GM12878 (cell line): ENCODE data around the gene DAGLA. TPM values are rescaled to one million over a fixed set of nuclear protein-coding genes. Genes with fewer than 3 reads are reported as not detected.

Experiments used
- ATAC-seq: fragments of 200-7000 bp; cut with Tn5 transposase; 3 replicates; pipeline ENCODE4 v1.9.1; 2020; ENCODE audit warnings: mild to moderate bottlenecking, moderate library complexity
- BruUV-seq: library from RNA; stranded (reverse); fragments of 400-500 nt; replicated peaks from 2 replicates; lab custom pipeline; 2021; lab: Mats Ljungman, UMichigan
- CTCF ChIA-PET: fragments of 300-600 bp; sonication (Branson Sonifier 250); formaldehyde crosslinking; extraction: SDS; loops from one replicate; lab custom pipeline; 2021; ENCODE audit warnings: inconsistent platforms; lab: Yijun Ruan, JAX
- POLR2A ChIA-PET: fragments of 350-600 bp; formaldehyde crosslinking; extraction: SDS; loops from one replicate; lab custom pipeline; 2021; ENCODE audit warnings: inconsistent platforms; lab: Charles Lee
- RAD21 ChIA-PET: fragments of 300-600 bp; sonication (Branson Sonifier 250); formaldehyde crosslinking; loops from one replicate; lab custom pipeline; 2023; ENCODE audit warnings: antibody characterized with exemption; ENCODE audit not compliant: unreplicated experiment; lab: Charles Lee
- SMC1A ChIA-PET: fragments of 300-600 bp; sonication (Branson Sonifier 250); formaldehyde crosslinking; loops from one replicate; lab custom pipeline; 2023; ENCODE audit not compliant: unreplicated experiment, uncharacterized antibody; lab: Charles Lee
- DNase-seq: peaks from one replicate; pipeline ENCODE4 v3.0.0-alpha.2; 2011; ENCODE audit warnings: low read depth, low spot score
- FAIRE-seq: peaks from 3 replicates; lab custom pipeline; 2011; peaks lifted over from hg19 to GRCh38; lab: Jason Lieb, UNC
- H2AFZ ChIP-seq: 2 replicates; pipeline ENCODE4 v1.6.0; 2011; ENCODE audit warnings: low read depth, low read length, control low read depth; ENCODE audit not compliant: control insufficient read depth
- H3K27ac ChIP-seq: 2 replicates; pipeline ENCODE4 v1.5.1; 2011; ENCODE audit warnings: control low read depth; ENCODE audit not compliant: control insufficient read depth, insufficient read depth
- H3K27me3 ChIP-seq, 2 experiments: replicated peaks in 1 of 2; 2 replicates each; pipeline versions ENCODE4 v1.6.0 to v1.6.1; 2011; ENCODE audit warnings: low read length in 1 of 2; ENCODE audit not compliant: control insufficient read depth in 2 of 2, insufficient read depth in 2 of 2
- H3K36me3 ChIP-seq, 2 experiments: 2 replicates each; pipeline ENCODE4 v1.5.1; 2011; ENCODE audit warnings: low read length in 1 of 2; ENCODE audit not compliant: control insufficient read depth in 2 of 2, insufficient read depth in 2 of 2
- H3K4me1 ChIP-seq: 2 replicates; pipeline ENCODE4 v1.6.1; 2011; ENCODE audit warnings: mild to moderate bottlenecking, low read length, moderate library complexity, mixed read lengths; ENCODE audit not compliant: control insufficient read depth, insufficient read depth
- H3K4me2 ChIP-seq: 2 replicates; pipeline ENCODE4 v1.6.0; 2011; ENCODE audit warnings: control low read depth; ENCODE audit not compliant: control insufficient read depth, insufficient read depth
- H3K4me3 ChIP-seq: fragments of 200-600 bp; sonication (generic); 2 replicates; pipeline ENCODE4 v1.5.1; 2016
- H3K79me2 ChIP-seq: 2 replicates; pipeline ENCODE4 v1.6.0; 2011; ENCODE audit warnings: low read length; ENCODE audit not compliant: control insufficient read depth, insufficient read depth
- H3K9ac ChIP-seq: 2 replicates; pipeline ENCODE4 v1.8.0; 2011; ENCODE audit warnings: low read length, control low read depth, mixed read lengths; ENCODE audit not compliant: control insufficient read depth, insufficient read depth
- H3K9me3 ChIP-seq: replicated peaks from 3 replicates; pipeline ENCODE4 v1.5.1; 2011; ENCODE audit warnings: mild to moderate bottlenecking, low read length; ENCODE audit not compliant: control insufficient read depth, insufficient read depth
- H4K20me1 ChIP-seq: 2 replicates; pipeline ENCODE4 v1.6.0; 2011; ENCODE audit not compliant: control insufficient read depth, insufficient read depth
- ETV6 ChIP-seq, 2 experiments: fragments of 450-650 bp in 1 of 2; IDR thresholded peaks in 1 of 2; conservative IDR thresholded peaks in 1 of 2; 2 replicates each; pipeline ENCODE4 v1.6.1; 2014; ENCODE audit warnings: antibody characterized with exemption in 1 of 2, borderline replicate concordance in 1 of 2, low read depth in 1 of 2, mild to moderate bottlenecking in 1 of 2, moderate library complexity in 1 of 2
- KLF5 ChIP-seq: fragments of 450-650 bp; IDR thresholded peaks from 2 replicates; pipeline ENCODE4 v1.6.1; 2014; ENCODE audit warnings: mild to moderate bottlenecking; ENCODE audit not compliant: partially characterized antibody
- NR2C1 ChIP-seq: fragments of 450-650 bp; IDR thresholded peaks from 2 replicates; pipeline ENCODE4 v1.6.1; 2017; ENCODE audit warnings: antibody characterized with exemption, mild to moderate bottlenecking, moderate library complexity
- POU2F2 ChIP-seq: IDR thresholded peaks from 3 replicates; pipeline ENCODE4 v1.6.1; 2011; ENCODE audit warnings: low read depth, mild to moderate bottlenecking, low read length, borderline replicate concordance
- RUNX3 ChIP-seq: IDR thresholded peaks from 2 replicates; pipeline ENCODE4 v1.6.1; 2012; ENCODE audit warnings: low read length, inconsistent platforms
- ZBTB40 ChIP-seq: fragments of 450-650 bp; IDR thresholded peaks from 2 replicates; pipeline ENCODE4 v1.6.1; 2016; ENCODE audit warnings: mild to moderate bottlenecking, moderate library complexity, borderline replicate concordance
- ZZZ3 ChIP-seq: IDR thresholded peaks from 2 replicates; pipeline ENCODE4 v1.6.1; 2011; ENCODE audit warnings: low read depth; ENCODE audit not compliant: control insufficient read depth, insufficient read length
- whole genome bisulfite sequencing: methylation state at CpG from one replicate; pipeline ENCODE4 v1.1.6; 2016; ENCODE audit warnings: low lambda C conversion rate; ENCODE audit not compliant: insufficient replicate concordance, insufficient coverage; ENCODE audit errors: missing lambda C conversion rate; 5-methylcytosine and 5-hydroxymethylcytosine counted together
- in situ Hi-C: fragments of 300-500 bp; cut with MboI; formaldehyde crosslinking; loops from 9 replicates; pipeline ENCODE4 v1.14.3; 2018; ENCODE audit warnings: mixed read lengths
- intact Hi-C: fragments of 100-400 bp; cut with micrococcal nuclease; formaldehyde crosslinking; loops from one replicate; pipeline ENCODE4 v1.14.2; 2022; ENCODE audit not compliant: unreplicated experiment
- polyA plus RNA-seq, 11 experiments: library from polyadenylated mRNA; depleted of rRNA in 4 of 11; unstranded in 6 of 11; stranded (reverse) in 5 of 11; fragments of >200 nt; fragmentation: Nextera tagmentation in 4 of 11; fragmentation: Illumina TruSeq in 1 of 11; extraction: Ambion mirVana in 4 of 11; extraction: Trizol in 1 of 11; gene quantifications; 1 replicate in 1 of 11; 2 replicates in 10 of 11; pipeline versions ENCODE4 v1.2.1 to v1.2.3, GENCODE V29; 2011 to 2016; ENCODE audit warnings: inconsistent platforms in 2 of 11, missing spikeins in 2 of 11, low read depth in 1 of 11
- total RNA-seq, 4 experiments: library from RNA; depleted of rRNA in 3 of 4; stranded (reverse); fragments of >200 nt in 3 of 4; fragmentation: Illumina TruSeq in 1 of 4; extraction: Trizol in 1 of 4; gene quantifications; 2 replicates each; pipeline versions ENCODE4 v1.2.1 to v1.2.3, GENCODE V29; 2013 to 2021

DAGLA gene
- total and polyA plus RNA-seq, 10 of the 15 experiments (the other 5 are each of a cell fraction or from before 2014, with no cell fraction given): 0.05 TPM; not detected in 9

- no peak overlapping the region for H2AFZ ChIP-seq
- H3K9ac ChIP-seq: no peak overlapping the region
- no peak overlapping the region for H3K27ac ChIP-seq
- no TSS peak for BruUV-seq
- 30% methylated on average over 15 of the region's 15 CpGs for WGBS
- no peaks in the 10 kb centered on the region for H3K9me3 ChIP-seq
- POLR2A ChIA-PET: no interaction called here
- H3K4me3 ChIP-seq: no peak overlapping the region
- no peaks in the 10 kb centered on the region for H3K36me3 ChIP-seq
- CTCF ChIA-PET: interaction anchor here (0.7 kb wide), 1 partner anchor 338 kb away, joined by 3 read pairs; no protein-coding TSS in a partner anchor
- SMC1A ChIA-PET: interaction anchor here (1.0 kb wide), 1 partner anchor 29 kb away, joined by 3 read pairs; no protein-coding TSS in a partner anchor
- in situ Hi-C loops (no loop called here), intact Hi-C loops (no loop called here)
- H3K4me2 ChIP-seq: no peak overlapping the region
- no peaks in the 10 kb centered on the region for H3K79me2 ChIP-seq
- H3K4me1 ChIP-seq: no peaks in the 10 kb centered on the region
- FAIRE-seq (no peak), DNase-seq (no peak), ATAC-seq (no peak)
- RAD21 ChIA-PET: no interaction called here
- no peaks in the 10 kb centered on the region for H4K20me1 ChIP-seq
- TF ChIP-seq RUNX3 (no peak), KLF5 (no peak), ZZZ3 (no peak), ETV6 (conservative IDR thresholded peaks at IDR 0.05 in 1 of 2, IDR thresholded peaks at IDR 0.05 in 1 of 2; ENCODE audit: borderline replicate concordance in 1 of 2, low read depth in 1 of 2) (no peak), POU2F2 (no peak), NR2C1 (no peak), ZBTB40 (no peak)
- peaks cover 0 to 2% of the 10 kb centered on the region in 2 experiments; a peak in 2 of 4 replicates for H3K27me3 ChIP-seq
These were observed 24.6 kb downstream of the DAGLA start for GRCh38 chr11:61704838-61705237.
